Measurements from ENCODE around the gene SPAG6. TPM values are rescaled to one million over a fixed set of nuclear protein-coding genes. Genes with fewer than 3 reads are reported as not detected.

Gene SPAG6
- total and polyA plus RNA-seq, 2 of the 8 experiments (the other 6 are each of a cell fraction or from before 2014, with no cell fraction given) = 0.14 TPM; not detected in 1

GRCh38 chr10:22301193-22301592 lies 44.1 kb upstream of the SPAG6 start (continued):
- TF ChIP-seq SAP30 (IDR thresholded peaks at IDR 0.05; ENCODE audit: insufficient read depth, insufficient replicate concordance, low read length) (no peak), CHD7 (IDR thresholded peaks at IDR 0.05; ENCODE audit: insufficient replicate concordance, low read length) (no peak), KDM4A (IDR thresholded peaks at IDR 0.05; ENCODE audit: low read depth, low read length, severe bottlenecking) (no peak), CHD1 (IDR thresholded peaks at IDR 0.05; ENCODE audit: low read depth, low read length) (no peak), BCL11A (IDR thresholded peaks at IDR 0.05; ENCODE audit: low read depth in 2 of 2, low read length in 2 of 2) (no peak), BACH1 (IDR thresholded peaks at IDR 0.05; ENCODE audit: low read length) (no peak), RNF2 (IDR thresholded peaks at IDR 0.05; ENCODE audit: borderline replicate concordance, low read depth, low read length, missing control alignments, poor library complexity, severe bottlenecking) (no peak), NANOG (IDR thresholded peaks at IDR 0.05; ENCODE audit: insufficient read depth, low read depth, low read length, poor library complexity, severe bottlenecking) (no peak), RBBP5 (IDR thresholded peaks at IDR 0.05; ENCODE audit: borderline replicate concordance, low read depth, low read length) (no peak)

All from H1 (cell line).